ENCODE measurements around the gene CSF1R.
"Not testable (repeated sequence)": the region's sequence is repeated elsewhere in the genome, so short reads cannot be mapped to it uniquely, and the experiment has no call there.

CSF1R gene

GRCh38 chr5:150054569-150054968 is 31.8 kb downstream of the CSF1R start:
- 87 to 95% methylated on average over 2 of the region's 2 CpGs for WGBS, 2 experiments
- no peaks in the 10 kb centered on the region for H3K27me3 ChIP-seq (ENCODE audit: control insufficient read depth, insufficient read depth, low read length, poor library complexity, severe bottlenecking)
- H3K4me3 ChIP-seq (ENCODE audit: insufficient read depth, low read depth, low read length), result no peak overlapping the region
- H3K36me3 ChIP-seq (ENCODE audit: control insufficient read depth, insufficient read depth, low read length), result peaks cover 39% of the 10 kb centered on the region
- H3K9me3 ChIP-seq (ENCODE audit: control insufficient read depth, low read length), result no peaks in the 10 kb centered on the region
- no peak overlapping the region for H3K27ac ChIP-seq (ENCODE audit: insufficient read depth, low read depth, low read length, poor library complexity, severe bottlenecking)
- no peaks in the 10 kb centered on the region for H3K4me1 ChIP-seq (ENCODE audit: control insufficient read depth, insufficient read depth, low read length)

GRCh38 chr5:150053713-150054392 is 32.5 kb downstream of the CSF1R start:
- Histone ChIP-seq H3K36me3 (ENCODE audit: control insufficient read depth, insufficient read depth, low read length) (peaks cover 41% of the 10 kb centered on the region), H3K4me3 (ENCODE audit: insufficient read depth, low read depth, low read length) (no peak overlapping the region), H3K4me1 (ENCODE audit: control insufficient read depth, insufficient read depth, low read length) (no peaks in the 10 kb centered on the region), H3K27ac (ENCODE audit: insufficient read depth, low read depth, low read length, poor library complexity, severe bottlenecking) (no peak overlapping the region), H3K9me3 (ENCODE audit: control insufficient read depth, low read length) (no peaks in the 10 kb centered on the region), H3K27me3 (ENCODE audit: control insufficient read depth, insufficient read depth, low read length, poor library complexity, severe bottlenecking) (no peaks in the 10 kb centered on the region)
- 94 to 95% methylated on average over 14 of the region's 14 CpGs for WGBS, 2 experiments

- 93 to 96% methylated on average over 9 of the region's 9 CpGs for WGBS, 2 experiments
- Histone ChIP-seq H3K4me3 (ENCODE audit: insufficient read depth, low read depth, low read length) (no peak overlapping the region), H3K36me3 (ENCODE audit: control insufficient read depth, insufficient read depth, low read length) (peaks cover 43% of the 10 kb centered on the region), H3K9me3 (ENCODE audit: control insufficient read depth, low read length) (no peaks in the 10 kb centered on the region), H3K27ac (ENCODE audit: insufficient read depth, low read depth, low read length, poor library complexity, severe bottlenecking) (no peak overlapping the region), H3K4me1 (ENCODE audit: control insufficient read depth, insufficient read depth, low read length) (no peaks in the 10 kb centered on the region), H3K27me3 (ENCODE audit: control insufficient read depth, insufficient read depth, low read length, poor library complexity, severe bottlenecking) (no peaks in the 10 kb centered on the region)
These were observed 33.2 kb downstream of the CSF1R start for GRCh38 chr5:150052956-150053712.

- H3K4me1 ChIP-seq (ENCODE audit: control insufficient read depth, insufficient read depth, low read length), result no peaks in the 10 kb centered on the region
- H3K27ac ChIP-seq (ENCODE audit: insufficient read depth, low read depth, low read length, poor library complexity, severe bottlenecking), result no peak overlapping the region
- H3K9me3 ChIP-seq (ENCODE audit: control insufficient read depth, low read length), result no peaks in the 10 kb centered on the region
- no peak overlapping the region for H3K4me3 ChIP-seq (ENCODE audit: insufficient read depth, low read depth, low read length)
- H3K27me3 ChIP-seq (ENCODE audit: control insufficient read depth, insufficient read depth, low read length, poor library complexity, severe bottlenecking), result no peaks in the 10 kb centered on the region
- 88% methylated on average over 5 of the region's 6 CpGs for WGBS, 2 experiments
- peaks cover 48% of the 10 kb centered on the region for H3K36me3 ChIP-seq (ENCODE audit: control insufficient read depth, insufficient read depth, low read length)
These were observed 34.0 kb downstream of the CSF1R start for GRCh38 chr5:150052226-150052955.

GRCh38 chr5:150051657-150052195 is 34.6 kb downstream of the CSF1R start:
- Histone ChIP-seq H3K9me3 (ENCODE audit: control insufficient read depth, low read length) (no peaks in the 10 kb centered on the region), H3K36me3 (ENCODE audit: control insufficient read depth, insufficient read depth, low read length) (peaks cover 50% of the 10 kb centered on the region), H3K27me3 (ENCODE audit: control insufficient read depth, insufficient read depth, low read length, poor library complexity, severe bottlenecking) (no peaks in the 10 kb centered on the region), H3K4me1 (ENCODE audit: control insufficient read depth, insufficient read depth, low read length) (no peaks in the 10 kb centered on the region), H3K27ac (ENCODE audit: insufficient read depth, low read depth, low read length, poor library complexity, severe bottlenecking) (no peak overlapping the region), H3K4me3 (ENCODE audit: insufficient read depth, low read depth, low read length) (no peak overlapping the region)
- WGBS, 2 experiments, result 90 to 92% methylated on average over 18 of the region's 18 CpGs

GRCh38 chr5:150050172-150050811 is 36.1 kb downstream of the CSF1R start:
- 95 to 96% methylated on average over 14 of the region's 14 CpGs for WGBS, 2 experiments
- H3K9me3 ChIP-seq (ENCODE audit: control insufficient read depth, low read length); H3K27me3 ChIP-seq (ENCODE audit: control insufficient read depth, insufficient read depth, low read length, poor library complexity, severe bottlenecking); H3K4me1 ChIP-seq (ENCODE audit: control insufficient read depth, insufficient read depth, low read length); H3K27ac ChIP-seq (ENCODE audit: insufficient read depth, low read depth, low read length, poor library complexity, severe bottlenecking); H3K4me3 ChIP-seq (ENCODE audit: insufficient read depth, low read depth, low read length): not testable (repeated sequence)
- H3K36me3 ChIP-seq (ENCODE audit: control insufficient read depth, insufficient read depth, low read length), result peaks cover 60% of the 10 kb centered on the region

- Histone ChIP-seq H3K36me3 (ENCODE audit: control insufficient read depth, insufficient read depth, low read length) (peaks cover 55% of the 10 kb centered on the region), H3K27ac (ENCODE audit: insufficient read depth, low read depth, low read length, poor library complexity, severe bottlenecking) (no peak overlapping the region), H3K27me3 (ENCODE audit: control insufficient read depth, insufficient read depth, low read length, poor library complexity, severe bottlenecking) (no peaks in the 10 kb centered on the region), H3K4me3 (ENCODE audit: insufficient read depth, low read depth, low read length) (no peak overlapping the region), H3K4me1 (ENCODE audit: control insufficient read depth, insufficient read depth, low read length) (no peaks in the 10 kb centered on the region), H3K9me3 (ENCODE audit: control insufficient read depth, low read length) (no peaks in the 10 kb centered on the region)
- WGBS, 2 experiments, result 97 to 98% methylated on average over 6 of the region's 6 CpGs
These were observed 40.3 kb downstream of the CSF1R start for GRCh38 chr5:150046031-150046430.

GRCh38 chr5:150045549-150045948 is 40.8 kb downstream of the CSF1R start:
- no peaks in the 10 kb centered on the region for H3K9me3 ChIP-seq (ENCODE audit: control insufficient read depth, low read length)
- no peaks in the 10 kb centered on the region for H3K27me3 ChIP-seq (ENCODE audit: control insufficient read depth, insufficient read depth, low read length, poor library complexity, severe bottlenecking)
- 94% methylated on average over 6 of the region's 6 CpGs for whole genome bisulfite sequencing, 2 experiments
- H3K4me1 ChIP-seq (ENCODE audit: control insufficient read depth, insufficient read depth, low read length), result no peaks in the 10 kb centered on the region
- H3K4me3 ChIP-seq (ENCODE audit: insufficient read depth, low read depth, low read length), result no peak overlapping the region
- no peak overlapping the region for H3K27ac ChIP-seq (ENCODE audit: insufficient read depth, low read depth, low read length, poor library complexity, severe bottlenecking)
- H3K36me3 ChIP-seq (ENCODE audit: control insufficient read depth, insufficient read depth, low read length), result peaks cover 55% of the 10 kb centered on the region

GRCh38 chr5:150044712-150045111 is 41.6 kb downstream of the CSF1R start:
- no peaks in the 10 kb centered on the region for H3K27me3 ChIP-seq (ENCODE audit: control insufficient read depth, insufficient read depth, low read length, poor library complexity, severe bottlenecking)
- no peaks in the 10 kb centered on the region for H3K9me3 ChIP-seq (ENCODE audit: control insufficient read depth, low read length)
- no peak overlapping the region for H3K27ac ChIP-seq (ENCODE audit: insufficient read depth, low read depth, low read length, poor library complexity, severe bottlenecking)
- H3K4me3 ChIP-seq (ENCODE audit: insufficient read depth, low read depth, low read length), result no peak overlapping the region
- 91 to 92% methylated on average over 7 of the region's 7 CpGs for WGBS, 2 experiments
- no peaks in the 10 kb centered on the region for H3K4me1 ChIP-seq (ENCODE audit: control insufficient read depth, insufficient read depth, low read length)
- peaks cover 50% of the 10 kb centered on the region for H3K36me3 ChIP-seq (ENCODE audit: control insufficient read depth, insufficient read depth, low read length)

- Histone ChIP-seq H3K36me3 (ENCODE audit: control insufficient read depth, insufficient read depth, low read length) (peaks cover 48% of the 10 kb centered on the region), H3K4me1 (ENCODE audit: control insufficient read depth, insufficient read depth, low read length) (no peaks in the 10 kb centered on the region), H3K27ac (ENCODE audit: insufficient read depth, low read depth, low read length, poor library complexity, severe bottlenecking) (no peak overlapping the region), H3K4me3 (ENCODE audit: insufficient read depth, low read depth, low read length) (no peak overlapping the region), H3K9me3 (ENCODE audit: control insufficient read depth, low read length) (no peaks in the 10 kb centered on the region), H3K27me3 (ENCODE audit: control insufficient read depth, insufficient read depth, low read length, poor library complexity, severe bottlenecking) (no peaks in the 10 kb centered on the region)
These were observed 42.0 kb downstream of the CSF1R start for GRCh38 chr5:150044329-150044681.

Measured in ectodermal cell (in vitro differentiated cells).